ENCODE results near the gene TUNAR.

Gene TUNAR

GRCh38 chr14:95875831-95876760, 536 bp upstream of the TUNAR start:
- no peak for DNase-seq

- no peak for DNase-seq
Observed at GRCh38 chr14:95877633-95878032, 1.0 kb downstream of the TUNAR start.

GRCh38 chr14:95884377-95884776, 7.7 kb downstream of the TUNAR start:
- DNase-seq = no peak

DNA sequence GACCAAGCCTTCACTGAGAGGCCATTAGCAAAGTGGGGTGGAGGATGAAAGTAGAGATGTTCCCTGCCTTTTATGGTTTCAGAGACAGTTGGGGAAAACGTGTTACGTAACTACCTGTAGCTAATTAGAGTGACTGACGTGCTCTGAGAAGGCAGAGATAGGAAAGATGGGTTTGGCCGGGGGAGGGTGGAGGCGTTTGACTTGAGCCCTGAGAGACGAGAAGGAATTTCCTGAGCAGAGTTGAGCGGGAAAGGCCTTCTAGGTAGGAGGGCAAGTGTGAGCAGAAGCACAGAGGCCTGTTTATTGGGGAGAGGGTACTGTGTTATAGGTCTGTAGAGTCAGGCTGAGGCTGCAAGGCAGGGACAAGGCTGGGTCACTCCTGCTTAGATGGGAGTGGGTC, 8.6 kb downstream of the TUNAR start:
- no peak for DNase-seq

DNA sequence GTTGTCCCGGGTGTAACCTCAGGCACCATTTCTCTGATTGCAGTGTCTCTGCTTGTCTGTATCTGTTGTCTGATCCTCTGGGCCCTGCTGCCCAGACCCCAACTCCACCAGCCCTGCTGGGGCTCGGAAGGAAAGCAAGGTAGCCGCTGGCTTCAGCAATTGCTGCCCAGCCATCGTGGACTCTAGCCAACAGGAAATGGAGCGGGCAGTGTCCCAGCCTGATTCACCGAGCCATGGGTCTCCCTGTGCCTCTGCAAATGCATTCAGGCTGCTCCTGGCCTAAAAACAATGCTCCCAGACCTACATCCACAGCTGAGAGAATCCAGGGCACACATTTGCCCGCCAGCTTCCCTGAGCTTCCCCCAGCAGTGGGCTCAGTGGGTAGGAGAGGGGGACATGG, 9.2 kb downstream of the TUNAR start:
- DNase-seq = no peak

GRCh38 chr14:95886366-95887056, 9.9 kb downstream of the TUNAR start:
- no peak for DNase-seq

DNA sequence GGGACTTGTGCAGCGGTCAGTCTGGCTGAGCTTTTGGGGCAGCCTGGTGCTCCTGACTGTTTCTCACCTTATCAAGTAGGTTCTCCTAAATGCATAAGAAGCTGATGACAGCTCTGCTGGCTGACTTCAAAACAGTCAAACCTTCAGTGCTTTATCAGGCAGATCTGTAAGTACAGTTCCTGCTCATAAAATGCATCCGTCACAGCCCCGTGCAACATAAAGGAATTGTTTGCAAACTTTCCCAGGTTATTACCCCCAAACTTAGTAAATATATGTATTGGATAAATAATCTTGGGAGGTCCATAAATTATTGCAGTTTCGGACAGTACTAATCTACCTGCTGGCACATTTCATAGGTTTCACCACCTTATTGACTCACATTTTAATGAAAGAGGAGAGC, 10.7 kb downstream of the TUNAR start:
- no peak for DNase-seq

GRCh38 chr14:95889236-95889979, 12.8 kb downstream of the TUNAR start:
- no peak for DNase-seq

DNA sequence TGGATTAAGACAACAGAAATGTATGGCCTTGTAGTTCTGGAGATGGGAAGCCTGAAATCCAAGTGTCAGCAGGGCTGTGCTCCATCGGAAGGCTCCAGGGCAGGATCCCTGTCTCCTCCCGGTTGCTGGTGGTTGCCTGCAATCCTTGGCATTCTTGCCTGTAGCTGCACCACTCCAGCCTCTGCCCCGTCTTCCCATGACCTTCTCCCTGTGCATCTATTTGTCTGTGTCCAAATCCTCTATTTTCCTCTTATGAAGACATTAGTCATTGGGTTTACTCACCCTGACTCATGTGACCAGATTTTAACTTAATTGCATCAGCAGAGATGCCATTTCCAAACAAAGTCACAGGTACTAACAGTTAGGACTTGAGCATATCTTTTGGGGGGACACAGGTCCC, 15.1 kb downstream of the TUNAR start:
- no peak for DNase-seq

DNA sequence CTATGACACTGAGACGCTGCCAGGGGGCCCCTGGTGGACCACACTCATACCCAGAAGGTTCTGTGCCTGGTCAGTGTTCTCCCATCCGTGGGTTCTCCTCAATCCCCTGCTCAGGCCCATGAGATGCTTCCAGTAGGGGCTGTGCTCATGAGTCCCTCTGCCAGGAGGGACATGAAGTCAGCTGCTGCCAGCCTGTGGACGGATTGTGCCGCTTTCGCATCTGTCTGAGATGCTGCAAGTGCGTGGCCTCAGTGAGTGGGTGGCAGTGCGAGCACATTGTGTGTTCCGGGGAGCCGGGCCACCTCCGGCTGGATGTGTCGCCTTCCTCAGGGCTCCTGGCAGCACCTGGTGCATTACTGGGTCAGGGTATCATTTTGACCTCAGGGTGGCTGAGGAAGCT, 15.5 kb downstream of the TUNAR start:
- no peak for DNase-seq

DNA sequence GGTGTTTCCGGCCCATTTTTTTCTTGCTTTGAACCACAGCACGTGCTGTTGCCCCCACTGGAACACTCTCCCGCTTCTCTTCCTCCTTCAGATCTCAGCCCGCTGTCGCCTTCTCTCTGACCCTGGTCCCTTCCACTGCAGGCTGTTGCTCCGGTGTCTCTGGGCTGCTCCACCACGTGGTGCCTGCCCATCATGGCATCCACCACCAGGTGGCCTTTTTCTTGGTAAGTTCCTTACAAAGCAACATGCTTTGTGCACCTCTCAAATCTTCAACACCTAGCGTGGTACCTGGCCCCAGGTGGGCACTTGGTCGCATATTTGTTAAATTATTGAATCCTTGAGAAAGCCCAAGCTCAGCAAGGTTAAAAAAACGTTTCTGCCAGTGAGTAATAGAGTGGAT, 19.1 kb downstream of the TUNAR start:
- DNase-seq = no peak

DNA sequence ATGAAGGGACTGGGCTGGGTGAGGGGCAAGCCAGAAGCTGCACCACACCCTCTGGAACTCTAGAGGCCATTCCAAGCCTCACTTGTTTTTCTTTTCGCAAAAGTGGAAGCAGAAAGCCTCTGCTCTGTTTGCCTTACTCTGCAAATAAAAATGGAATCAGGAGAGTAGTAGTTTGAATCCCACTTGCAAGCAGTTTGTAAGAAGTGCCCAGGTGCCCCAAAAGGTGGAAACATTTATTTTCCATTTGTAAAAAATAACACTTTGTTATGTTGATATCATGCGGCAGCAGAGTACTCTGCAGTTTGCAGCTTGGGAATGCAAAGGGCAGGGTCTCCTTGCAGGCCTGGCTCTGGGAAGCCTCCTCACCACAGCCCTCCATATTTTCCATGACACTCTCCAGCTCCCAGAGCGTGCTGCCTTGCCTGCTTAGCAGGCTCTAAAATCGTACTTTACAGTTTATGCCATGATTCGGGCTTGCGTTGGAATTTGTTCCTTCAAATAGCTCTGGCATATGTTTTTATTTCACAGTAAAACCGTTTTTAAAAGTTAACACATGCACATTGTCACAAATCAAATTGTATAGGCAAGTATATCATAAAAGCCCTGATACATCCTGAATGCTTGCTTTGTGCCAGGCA, 20.0 kb downstream of the TUNAR start:
- DNase-seq = no peak

DNA sequence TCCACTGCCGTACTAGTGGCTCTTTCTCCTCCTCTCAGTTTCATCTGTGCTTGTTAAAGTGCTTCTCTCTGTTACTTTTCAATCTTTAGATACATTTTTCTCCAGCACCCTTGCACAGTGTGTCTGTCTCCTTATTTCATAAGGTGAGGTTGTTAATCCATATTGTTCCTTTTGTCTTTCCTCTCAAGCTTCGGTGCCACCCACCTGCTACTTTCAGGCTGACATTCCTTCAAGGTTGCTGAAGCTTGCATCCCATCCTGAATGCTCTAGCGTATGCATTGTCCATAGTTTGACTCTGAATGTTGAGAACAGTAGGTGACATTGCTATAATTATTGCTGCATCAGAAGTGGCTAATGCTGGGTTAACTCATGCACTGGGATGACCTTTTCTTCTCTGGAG, 20.6 kb downstream of the TUNAR start:
- no peak for DNase-seq

- no peak for DNase-seq
Observed at GRCh38 chr14:95901054-95901453, 24.4 kb downstream of the TUNAR start.

- no peak for DNase-seq
Observed at GRCh38 chr14:95902273-95902826, 25.7 kb downstream of the TUNAR start.

DNA sequence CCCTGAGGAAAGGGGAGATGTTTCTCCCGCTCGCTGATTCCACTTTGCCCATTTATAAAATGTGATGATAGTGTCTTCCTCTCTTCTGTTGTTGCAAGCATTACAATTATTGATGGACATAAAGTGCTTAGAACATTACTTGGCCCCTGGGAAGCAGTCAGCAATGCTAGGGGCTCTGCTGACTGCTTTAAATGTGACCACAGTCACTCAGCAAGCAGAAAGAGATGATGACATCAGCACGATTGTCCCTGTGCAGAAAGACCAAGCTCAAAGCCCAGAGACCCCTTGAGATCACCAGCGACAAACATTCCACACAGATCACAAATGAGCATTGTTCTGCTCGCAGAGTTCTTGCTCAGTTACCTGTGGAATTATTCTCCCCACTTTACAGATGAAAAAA, 26.5 kb downstream of the TUNAR start:
- DNase-seq = no peak

DNA sequence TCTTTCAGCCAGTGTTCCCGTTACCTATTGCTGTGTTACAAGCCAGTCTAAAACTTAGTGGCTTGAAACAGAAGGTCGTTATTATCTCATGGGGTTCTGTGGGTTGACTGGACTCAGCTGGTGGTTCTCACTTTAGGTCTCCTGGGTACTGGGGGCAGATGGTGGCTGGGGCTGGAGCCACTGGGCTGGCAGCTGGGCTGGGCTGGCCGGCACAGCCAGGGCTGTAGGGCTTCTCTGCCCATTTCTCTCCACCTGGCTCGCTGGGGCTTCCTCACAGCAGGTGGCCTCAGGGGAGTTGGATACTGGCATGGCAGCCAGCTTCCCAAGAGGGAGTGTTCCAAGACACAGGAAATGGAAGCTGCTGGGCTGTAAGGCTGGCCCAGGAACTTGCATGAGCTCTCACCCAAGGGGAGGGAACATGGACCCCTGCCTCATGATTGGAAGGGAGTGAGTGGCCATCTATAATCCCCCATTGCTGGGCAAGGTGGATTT, 27.0 kb downstream of the TUNAR start:
- DNase-seq = no peak

DNA sequence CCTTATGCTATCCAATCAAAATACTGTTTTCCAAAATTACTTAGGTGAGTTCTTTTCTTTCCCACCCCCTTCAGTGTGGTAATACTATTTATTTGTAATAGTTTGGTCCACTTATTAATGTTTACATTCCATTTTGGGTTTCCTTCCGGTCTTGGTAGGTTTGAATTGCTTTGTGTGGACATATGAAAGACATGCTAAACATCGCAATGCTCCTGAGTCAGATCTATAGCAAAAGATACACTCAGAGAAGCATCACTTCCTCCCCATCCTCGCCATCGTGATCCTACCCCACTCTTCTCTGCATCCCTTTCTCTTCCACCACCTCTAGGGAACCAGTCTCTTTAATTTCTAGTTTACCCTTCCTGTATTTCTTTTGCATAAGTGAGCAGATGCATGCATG, 30.0 kb downstream of the TUNAR start:
- DNase-seq = no peak

- DNase-seq = no peak
Observed at GRCh38 chr14:95910628-95911027, 34.0 kb downstream of the TUNAR start.

DNA sequence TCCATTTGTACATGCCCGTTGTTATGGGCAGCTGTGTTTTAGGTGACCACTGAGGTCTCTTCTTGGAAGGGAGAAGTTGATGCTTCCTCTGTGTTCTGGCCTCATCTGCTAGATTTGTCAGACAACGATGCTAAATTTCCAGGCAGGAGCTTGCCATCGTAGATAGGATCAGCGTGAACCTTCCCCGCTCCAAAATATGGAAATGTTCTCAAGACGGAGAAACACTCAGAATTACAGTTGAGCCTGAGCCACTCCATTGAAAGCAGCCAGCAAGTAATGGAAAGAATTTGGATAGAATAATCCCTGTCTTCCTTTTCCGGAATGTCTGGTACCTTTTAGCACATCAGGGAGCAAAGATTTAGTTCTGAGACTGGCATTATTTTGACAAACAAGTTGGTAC, 34.8 kb downstream of the TUNAR start:
- DNase-seq = no peak

DNA sequence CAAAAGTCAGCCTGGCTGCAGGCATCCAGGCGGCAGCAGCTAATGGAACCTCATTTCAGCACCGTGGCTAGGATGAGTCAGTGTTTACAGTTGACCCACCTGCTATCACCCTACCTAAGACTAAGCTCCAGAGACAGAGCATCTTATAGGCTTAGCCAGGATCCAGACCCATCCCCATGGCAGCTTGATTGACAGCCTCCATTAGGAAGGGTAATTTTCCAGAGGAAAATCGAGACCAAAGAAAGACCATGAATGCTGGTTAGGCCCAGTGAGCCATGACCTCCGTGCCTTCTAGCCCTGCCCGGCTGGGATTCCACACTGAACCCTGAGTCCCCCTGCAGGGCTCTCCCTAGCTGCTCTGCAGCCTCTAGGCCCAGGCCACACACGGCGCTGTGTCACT, 38.7 kb downstream of the TUNAR start:
- no peak for DNase-seq

DNA sequence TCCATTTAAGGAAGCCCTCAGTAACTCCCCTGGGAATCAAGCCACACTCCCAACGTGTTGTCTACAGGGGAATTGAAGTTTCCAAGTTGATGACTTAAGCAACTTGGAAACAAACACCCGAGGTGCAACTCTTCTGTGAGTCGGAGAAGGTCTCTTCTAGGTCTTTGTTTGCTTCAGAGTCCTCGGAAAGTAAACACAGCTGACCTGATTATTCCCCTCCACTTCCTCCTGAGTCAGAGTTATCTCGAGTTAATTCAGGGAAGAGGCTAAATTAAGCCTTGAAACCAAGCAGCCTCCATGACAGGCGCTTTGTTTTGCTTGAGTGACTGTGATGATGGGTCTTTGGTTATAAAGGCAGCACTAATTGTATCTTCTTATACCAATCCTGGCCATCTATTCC, 41.8 kb downstream of the TUNAR start:
- no peak for DNase-seq

Measured in Kasumi-1 (cell line).